ENCODE measurements around the gene NTNG1. TPM values are rescaled to one million over a fixed set of nuclear protein-coding genes. Genes with fewer than 3 reads are reported as not detected.

The NTNG1 gene
- total and polyA plus RNA-seq, 2 of the 8 experiments (the other 6 are each of a cell fraction or from before 2014, with no cell fraction given) = 1.2 to 4.1 TPM

DNA sequence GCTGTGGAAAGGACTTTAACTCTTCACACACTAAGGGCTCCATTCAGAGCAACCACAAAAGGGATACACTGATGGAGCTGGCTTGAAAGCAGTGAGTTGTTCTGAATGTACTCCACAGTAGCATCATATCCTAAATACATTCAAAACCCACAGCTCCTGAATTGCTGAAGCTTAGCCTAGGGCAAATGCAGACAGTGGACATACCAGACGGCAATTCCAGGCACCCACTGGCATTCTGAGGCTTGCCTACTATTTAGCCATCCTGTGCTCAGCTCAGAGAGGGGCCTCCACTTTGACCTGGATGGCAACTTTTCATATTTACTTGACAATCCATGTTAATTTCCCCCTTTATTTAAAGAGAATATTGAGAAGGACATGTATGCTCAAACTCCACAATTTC is 303.5 kb downstream of the NTNG1 start (continued):
- no peak for TF ChIP-seq CEBPB (IDR thresholded peaks at IDR 0.05; ENCODE audit: low read depth, low read length)
- TF ChIP-seq ASH2L (IDR thresholded peaks at IDR 0.05; ENCODE audit: low read length) = no peak
- TF ChIP-seq, protein P1, sequence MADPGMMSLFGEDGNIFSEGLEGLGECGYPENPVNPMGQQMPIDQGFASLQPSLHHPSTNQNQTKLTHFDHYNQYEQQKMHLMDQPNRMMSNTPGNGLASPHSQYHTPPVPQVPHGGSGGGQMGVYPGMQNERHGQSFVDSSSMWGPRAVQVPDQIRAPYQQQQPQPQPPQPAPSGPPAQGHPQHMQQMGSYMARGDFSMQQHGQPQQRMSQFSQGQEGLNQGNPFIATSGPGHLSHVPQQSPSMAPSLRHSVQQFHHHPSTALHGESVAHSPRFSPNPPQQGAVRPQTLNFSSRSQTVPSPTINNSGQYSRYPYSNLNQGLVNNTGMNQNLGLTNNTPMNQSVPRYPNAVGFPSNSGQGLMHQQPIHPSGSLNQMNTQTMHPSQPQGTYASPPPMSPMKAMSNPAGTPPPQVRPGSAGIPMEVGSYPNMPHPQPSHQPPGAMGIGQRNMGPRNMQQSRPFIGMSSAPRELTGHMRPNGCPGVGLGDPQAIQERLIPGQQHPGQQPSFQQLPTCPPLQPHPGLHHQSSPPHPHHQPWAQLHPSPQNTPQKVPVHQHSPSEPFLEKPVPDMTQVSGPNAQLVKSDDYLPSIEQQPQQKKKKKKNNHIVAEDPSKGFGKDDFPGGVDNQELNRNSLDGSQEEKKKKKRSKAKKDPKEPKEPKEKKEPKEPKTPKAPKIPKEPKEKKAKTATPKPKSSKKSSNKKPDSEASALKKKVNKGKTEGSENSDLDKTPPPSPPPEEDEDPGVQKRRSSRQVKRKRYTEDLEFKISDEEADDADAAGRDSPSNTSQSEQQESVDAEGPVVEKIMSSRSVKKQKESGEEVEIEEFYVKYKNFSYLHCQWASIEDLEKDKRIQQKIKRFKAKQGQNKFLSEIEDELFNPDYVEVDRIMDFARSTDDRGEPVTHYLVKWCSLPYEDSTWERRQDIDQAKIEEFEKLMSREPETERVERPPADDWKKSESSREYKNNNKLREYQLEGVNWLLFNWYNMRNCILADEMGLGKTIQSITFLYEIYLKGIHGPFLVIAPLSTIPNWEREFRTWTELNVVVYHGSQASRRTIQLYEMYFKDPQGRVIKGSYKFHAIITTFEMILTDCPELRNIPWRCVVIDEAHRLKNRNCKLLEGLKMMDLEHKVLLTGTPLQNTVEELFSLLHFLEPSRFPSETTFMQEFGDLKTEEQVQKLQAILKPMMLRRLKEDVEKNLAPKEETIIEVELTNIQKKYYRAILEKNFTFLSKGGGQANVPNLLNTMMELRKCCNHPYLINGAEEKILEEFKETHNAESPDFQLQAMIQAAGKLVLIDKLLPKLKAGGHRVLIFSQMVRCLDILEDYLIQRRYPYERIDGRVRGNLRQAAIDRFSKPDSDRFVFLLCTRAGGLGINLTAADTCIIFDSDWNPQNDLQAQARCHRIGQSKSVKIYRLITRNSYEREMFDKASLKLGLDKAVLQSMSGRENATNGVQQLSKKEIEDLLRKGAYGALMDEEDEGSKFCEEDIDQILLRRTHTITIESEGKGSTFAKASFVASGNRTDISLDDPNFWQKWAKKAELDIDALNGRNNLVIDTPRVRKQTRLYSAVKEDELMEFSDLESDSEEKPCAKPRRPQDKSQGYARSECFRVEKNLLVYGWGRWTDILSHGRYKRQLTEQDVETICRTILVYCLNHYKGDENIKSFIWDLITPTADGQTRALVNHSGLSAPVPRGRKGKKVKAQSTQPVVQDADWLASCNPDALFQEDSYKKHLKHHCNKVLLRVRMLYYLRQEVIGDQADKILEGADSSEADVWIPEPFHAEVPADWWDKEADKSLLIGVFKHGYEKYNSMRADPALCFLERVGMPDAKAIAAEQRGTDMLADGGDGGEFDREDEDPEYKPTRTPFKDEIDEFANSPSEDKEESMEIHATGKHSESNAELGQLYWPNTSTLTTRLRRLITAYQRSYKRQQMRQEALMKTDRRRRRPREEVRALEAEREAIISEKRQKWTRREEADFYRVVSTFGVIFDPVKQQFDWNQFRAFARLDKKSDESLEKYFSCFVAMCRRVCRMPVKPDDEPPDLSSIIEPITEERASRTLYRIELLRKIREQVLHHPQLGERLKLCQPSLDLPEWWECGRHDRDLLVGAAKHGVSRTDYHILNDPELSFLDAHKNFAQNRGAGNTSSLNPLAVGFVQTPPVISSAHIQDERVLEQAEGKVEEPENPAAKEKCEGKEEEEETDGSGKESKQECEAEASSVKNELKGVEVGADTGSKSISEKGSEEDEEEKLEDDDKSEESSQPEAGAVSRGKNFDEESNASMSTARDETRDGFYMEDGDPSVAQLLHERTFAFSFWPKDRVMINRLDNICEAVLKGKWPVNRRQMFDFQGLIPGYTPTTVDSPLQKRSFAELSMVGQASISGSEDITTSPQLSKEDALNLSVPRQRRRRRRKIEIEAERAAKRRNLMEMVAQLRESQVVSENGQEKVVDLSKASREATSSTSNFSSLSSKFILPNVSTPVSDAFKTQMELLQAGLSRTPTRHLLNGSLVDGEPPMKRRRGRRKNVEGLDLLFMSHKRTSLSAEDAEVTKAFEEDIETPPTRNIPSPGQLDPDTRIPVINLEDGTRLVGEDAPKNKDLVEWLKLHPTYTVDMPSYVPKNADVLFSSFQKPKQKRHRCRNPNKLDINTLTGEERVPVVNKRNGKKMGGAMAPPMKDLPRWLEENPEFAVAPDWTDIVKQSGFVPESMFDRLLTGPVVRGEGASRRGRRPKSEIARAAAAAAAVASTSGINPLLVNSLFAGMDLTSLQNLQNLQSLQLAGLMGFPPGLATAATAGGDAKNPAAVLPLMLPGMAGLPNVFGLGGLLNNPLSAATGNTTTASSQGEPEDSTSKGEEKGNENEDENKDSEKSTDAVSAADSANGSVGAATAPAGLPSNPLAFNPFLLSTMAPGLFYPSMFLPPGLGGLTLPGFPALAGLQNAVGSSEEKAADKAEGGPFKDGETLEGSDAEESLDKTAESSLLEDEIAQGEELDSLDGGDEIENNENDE (IDR thresholded peaks at IDR 0.05; ENCODE audit: insufficient replicate concordance, low read length) = no peak
- no peak for TF ChIP-seq GABPA (IDR thresholded peaks at IDR 0.05; ENCODE audit: borderline replicate concordance, insufficient read depth, low read length)
- TF ChIP-seq, protein P2, sequence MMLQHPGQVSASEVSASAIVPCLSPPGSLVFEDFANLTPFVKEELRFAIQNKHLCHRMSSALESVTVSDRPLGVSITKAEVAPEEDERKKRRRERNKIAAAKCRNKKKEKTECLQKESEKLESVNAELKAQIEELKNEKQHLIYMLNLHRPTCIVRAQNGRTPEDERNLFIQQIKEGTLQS (IDR thresholded peaks at IDR 0.05; ENCODE audit: insufficient read depth, low read depth, low read length) = no peak
